GM12878 (cell line): ENCODE data around the gene ATP6V1G3. TPM values are rescaled to one million over a fixed set of nuclear protein-coding genes. Genes with fewer than 3 reads are reported as not detected.

Experiments used
- ATAC-seq: fragments of 200-7000 bp; cut with Tn5 transposase; 3 replicates; pipeline ENCODE4 v1.9.1; 2020; ENCODE audit warnings: mild to moderate bottlenecking, moderate library complexity
- BruUV-seq: library from RNA; stranded (reverse); fragments of 400-500 nt; replicated peaks from 2 replicates; lab custom pipeline; 2021; lab: Mats Ljungman, UMichigan
- CTCF ChIA-PET: fragments of 300-600 bp; sonication (Branson Sonifier 250); formaldehyde crosslinking; extraction: SDS; loops from one replicate; lab custom pipeline; 2021; ENCODE audit warnings: inconsistent platforms; lab: Yijun Ruan, JAX
- POLR2A ChIA-PET: fragments of 350-600 bp; formaldehyde crosslinking; extraction: SDS; loops from one replicate; lab custom pipeline; 2021; ENCODE audit warnings: inconsistent platforms; lab: Charles Lee
- RAD21 ChIA-PET: fragments of 300-600 bp; sonication (Branson Sonifier 250); formaldehyde crosslinking; loops from one replicate; lab custom pipeline; 2023; ENCODE audit warnings: antibody characterized with exemption; ENCODE audit not compliant: unreplicated experiment; lab: Charles Lee
- SMC1A ChIA-PET: fragments of 300-600 bp; sonication (Branson Sonifier 250); formaldehyde crosslinking; loops from one replicate; lab custom pipeline; 2023; ENCODE audit not compliant: unreplicated experiment, uncharacterized antibody; lab: Charles Lee
- DNase-seq: peaks from one replicate; pipeline ENCODE4 v3.0.0-alpha.2; 2011; ENCODE audit warnings: low read depth, low spot score
- FAIRE-seq: peaks from 3 replicates; lab custom pipeline; 2011; peaks lifted over from hg19 to GRCh38; lab: Jason Lieb, UNC
- H2AFZ ChIP-seq: 2 replicates; pipeline ENCODE4 v1.6.0; 2011; ENCODE audit warnings: low read depth, low read length, control low read depth; ENCODE audit not compliant: control insufficient read depth
- H3K27ac ChIP-seq: 2 replicates; pipeline ENCODE4 v1.5.1; 2011; ENCODE audit warnings: control low read depth; ENCODE audit not compliant: control insufficient read depth, insufficient read depth
- H3K27me3 ChIP-seq, 2 experiments: replicated peaks in 1 of 2; 2 replicates each; pipeline versions ENCODE4 v1.6.0 to v1.6.1; 2011; ENCODE audit warnings: low read length in 1 of 2; ENCODE audit not compliant: control insufficient read depth in 2 of 2, insufficient read depth in 2 of 2
- H3K36me3 ChIP-seq, 2 experiments: 2 replicates each; pipeline ENCODE4 v1.5.1; 2011; ENCODE audit warnings: low read length in 1 of 2; ENCODE audit not compliant: control insufficient read depth in 2 of 2, insufficient read depth in 2 of 2
- H3K4me1 ChIP-seq: 2 replicates; pipeline ENCODE4 v1.6.1; 2011; ENCODE audit warnings: mild to moderate bottlenecking, low read length, moderate library complexity, mixed read lengths; ENCODE audit not compliant: control insufficient read depth, insufficient read depth
- H3K4me2 ChIP-seq: 2 replicates; pipeline ENCODE4 v1.6.0; 2011; ENCODE audit warnings: control low read depth; ENCODE audit not compliant: control insufficient read depth, insufficient read depth
- H3K4me3 ChIP-seq: fragments of 200-600 bp; sonication (generic); 2 replicates; pipeline ENCODE4 v1.5.1; 2016
- H3K79me2 ChIP-seq: 2 replicates; pipeline ENCODE4 v1.6.0; 2011; ENCODE audit warnings: low read length; ENCODE audit not compliant: control insufficient read depth, insufficient read depth
- H3K9ac ChIP-seq: 2 replicates; pipeline ENCODE4 v1.8.0; 2011; ENCODE audit warnings: low read length, control low read depth, mixed read lengths; ENCODE audit not compliant: control insufficient read depth, insufficient read depth
- H3K9me3 ChIP-seq: replicated peaks from 3 replicates; pipeline ENCODE4 v1.5.1; 2011; ENCODE audit warnings: mild to moderate bottlenecking, low read length; ENCODE audit not compliant: control insufficient read depth, insufficient read depth
- H4K20me1 ChIP-seq: 2 replicates; pipeline ENCODE4 v1.6.0; 2011; ENCODE audit not compliant: control insufficient read depth, insufficient read depth
- BMI1 ChIP-seq: fragments of 450-650 bp; IDR thresholded peaks from 2 replicates; pipeline ENCODE4 v1.6.1; 2016; ENCODE audit warnings: mild to moderate bottlenecking, moderate library complexity, borderline replicate concordance
- HDAC2 ChIP-seq: fragments of 200-600 bp; sonication (generic); IDR thresholded peaks from 2 replicates; pipeline ENCODE4 v1.6.1; 2017
- SMC3 ChIP-seq: IDR thresholded peaks from 2 replicates; pipeline ENCODE4 v1.6.1; 2011; ENCODE audit warnings: low read length, improper control_type of control experiment, borderline replicate concordance
- TCF3 ChIP-seq: IDR thresholded peaks from 2 replicates; pipeline ENCODE4 v1.6.1; 2012; ENCODE audit warnings: low read depth, mild to moderate bottlenecking, low read length, borderline replicate concordance; ENCODE audit not compliant: insufficient read depth
- in situ Hi-C: fragments of 300-500 bp; cut with MboI; formaldehyde crosslinking; loops from 9 replicates; pipeline ENCODE4 v1.14.3; 2018; ENCODE audit warnings: mixed read lengths
- intact Hi-C: fragments of 100-400 bp; cut with micrococcal nuclease; formaldehyde crosslinking; loops from one replicate; pipeline ENCODE4 v1.14.2; 2022; ENCODE audit not compliant: unreplicated experiment
- polyA plus RNA-seq, 11 experiments: library from polyadenylated mRNA; depleted of rRNA in 4 of 11; unstranded in 6 of 11; stranded (reverse) in 5 of 11; fragments of >200 nt; fragmentation: Nextera tagmentation in 4 of 11; fragmentation: Illumina TruSeq in 1 of 11; extraction: Ambion mirVana in 4 of 11; extraction: Trizol in 1 of 11; gene quantifications; 1 replicate in 1 of 11; 2 replicates in 10 of 11; pipeline versions ENCODE4 v1.2.1 to v1.2.3, GENCODE V29; 2011 to 2016; ENCODE audit warnings: inconsistent platforms in 2 of 11, missing spikeins in 2 of 11, low read depth in 1 of 11
- total RNA-seq, 4 experiments: library from RNA; depleted of rRNA in 3 of 4; stranded (reverse); fragments of >200 nt in 3 of 4; fragmentation: Illumina TruSeq in 1 of 4; extraction: Trizol in 1 of 4; gene quantifications; 2 replicates each; pipeline versions ENCODE4 v1.2.1 to v1.2.3, GENCODE V29; 2013 to 2021
- TF ChIP-seq, protein P1 (sequence below): fragments of 150-350 bp; IDR thresholded peaks from 2 replicates; pipeline ENCODE4 v1.6.1; 2014; ENCODE audit warnings: mild to moderate bottlenecking, low read depth, low read length
- TF ChIP-seq, protein P2 (sequence below): IDR thresholded peaks from 2 replicates; pipeline ENCODE4 v1.6.1; 2011; ENCODE audit warnings: borderline replicate concordance, low read depth, mild to moderate bottlenecking, moderate library complexity, mixed read lengths, low read length; ENCODE audit not compliant: insufficient read depth; ENCODE audit errors: extremely low read length
- TF ChIP-seq, protein P3 (sequence below): IDR thresholded peaks from 2 replicates; pipeline ENCODE4 v1.6.1; 2011; ENCODE audit warnings: low read depth, low read length, improper control_type of control experiment, borderline replicate concordance
- TF ChIP-seq, protein P4 (sequence below): fragments of 450-650 bp; conservative IDR thresholded peaks from 2 replicates; pipeline ENCODE4 v1.6.1; 2017; ENCODE audit warnings: mild to moderate bottlenecking, moderate library complexity

Gene ATP6V1G3
- total and polyA plus RNA-seq, 10 of the 15 experiments (the other 5 are each of a cell fraction or from before 2014, with no cell fraction given), result 0.22 TPM; not detected in 9

DNA sequence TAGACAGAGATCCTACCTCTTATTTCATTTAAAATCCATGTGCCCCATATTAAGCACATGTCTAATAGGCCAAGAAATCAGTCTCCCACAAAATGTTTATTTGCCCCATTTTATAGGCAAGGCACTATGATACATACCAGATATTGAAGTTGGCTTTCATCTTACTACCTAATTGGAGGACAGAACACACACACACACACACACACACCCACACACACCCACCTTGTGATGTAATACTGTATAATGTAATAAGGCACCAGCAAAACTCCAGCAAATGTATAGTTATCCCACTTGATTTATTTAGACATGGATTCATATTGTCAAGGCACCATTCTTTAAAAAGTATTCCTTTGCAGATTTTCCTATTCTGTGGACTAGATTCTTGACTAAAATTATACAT lies 56.8 kb downstream of the ATP6V1G3 start:
- Histone ChIP-seq H3K79me2 (no peaks in the 10 kb centered on the region), H3K4me2 (no peak overlapping the region), H3K27me3 (no peaks in the 10 kb centered on the region), H3K4me1 (no peaks in the 10 kb centered on the region), H3K36me3 (no peaks in the 10 kb centered on the region), H2AFZ (no peak overlapping the region), H3K27ac (no peak overlapping the region), H3K9me3 (no peaks in the 10 kb centered on the region; the same call in 2 of the 3 replicates), H4K20me1 (no peaks in the 10 kb centered on the region), H3K4me3 (no peak overlapping the region), H3K9ac (no peak overlapping the region)
- DNase-seq, result no peak
- CTCF ChIA-PET, result interaction anchor here (2.1 kb wide), 1 partner anchor 16 kb away, joined by 6 read pairs; no protein-coding TSS in a partner anchor
- SMC1A ChIA-PET, result no interaction called here
- POLR2A ChIA-PET, result no interaction called here
- TF ChIP-seq SMC3 (no peak), TCF3 (no peak), BMI1 (no peak), HDAC2 (no peak)
- TF ChIP-seq, protein P1, sequence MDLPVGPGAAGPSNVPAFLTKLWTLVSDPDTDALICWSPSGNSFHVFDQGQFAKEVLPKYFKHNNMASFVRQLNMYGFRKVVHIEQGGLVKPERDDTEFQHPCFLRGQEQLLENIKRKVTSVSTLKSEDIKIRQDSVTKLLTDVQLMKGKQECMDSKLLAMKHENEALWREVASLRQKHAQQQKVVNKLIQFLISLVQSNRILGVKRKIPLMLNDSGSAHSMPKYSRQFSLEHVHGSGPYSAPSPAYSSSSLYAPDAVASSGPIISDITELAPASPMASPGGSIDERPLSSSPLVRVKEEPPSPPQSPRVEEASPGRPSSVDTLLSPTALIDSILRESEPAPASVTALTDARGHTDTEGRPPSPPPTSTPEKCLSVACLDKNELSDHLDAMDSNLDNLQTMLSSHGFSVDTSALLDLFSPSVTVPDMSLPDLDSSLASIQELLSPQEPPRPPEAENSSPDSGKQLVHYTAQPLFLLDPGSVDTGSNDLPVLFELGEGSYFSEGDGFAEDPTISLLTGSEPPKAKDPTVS, result no peak
- TF ChIP-seq, protein P2, sequence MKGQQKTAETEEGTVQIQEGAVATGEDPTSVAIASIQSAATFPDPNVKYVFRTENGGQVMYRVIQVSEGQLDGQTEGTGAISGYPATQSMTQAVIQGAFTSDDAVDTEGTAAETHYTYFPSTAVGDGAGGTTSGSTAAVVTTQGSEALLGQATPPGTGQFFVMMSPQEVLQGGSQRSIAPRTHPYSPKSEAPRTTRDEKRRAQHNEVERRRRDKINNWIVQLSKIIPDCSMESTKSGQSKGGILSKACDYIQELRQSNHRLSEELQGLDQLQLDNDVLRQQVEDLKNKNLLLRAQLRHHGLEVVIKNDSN, result no peak
- TF ChIP-seq, protein P3, sequence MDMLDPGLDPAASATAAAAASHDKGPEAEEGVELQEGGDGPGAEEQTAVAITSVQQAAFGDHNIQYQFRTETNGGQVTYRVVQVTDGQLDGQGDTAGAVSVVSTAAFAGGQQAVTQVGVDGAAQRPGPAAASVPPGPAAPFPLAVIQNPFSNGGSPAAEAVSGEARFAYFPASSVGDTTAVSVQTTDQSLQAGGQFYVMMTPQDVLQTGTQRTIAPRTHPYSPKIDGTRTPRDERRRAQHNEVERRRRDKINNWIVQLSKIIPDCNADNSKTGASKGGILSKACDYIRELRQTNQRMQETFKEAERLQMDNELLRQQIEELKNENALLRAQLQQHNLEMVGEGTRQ, result no peak
- TF ChIP-seq, protein P4, sequence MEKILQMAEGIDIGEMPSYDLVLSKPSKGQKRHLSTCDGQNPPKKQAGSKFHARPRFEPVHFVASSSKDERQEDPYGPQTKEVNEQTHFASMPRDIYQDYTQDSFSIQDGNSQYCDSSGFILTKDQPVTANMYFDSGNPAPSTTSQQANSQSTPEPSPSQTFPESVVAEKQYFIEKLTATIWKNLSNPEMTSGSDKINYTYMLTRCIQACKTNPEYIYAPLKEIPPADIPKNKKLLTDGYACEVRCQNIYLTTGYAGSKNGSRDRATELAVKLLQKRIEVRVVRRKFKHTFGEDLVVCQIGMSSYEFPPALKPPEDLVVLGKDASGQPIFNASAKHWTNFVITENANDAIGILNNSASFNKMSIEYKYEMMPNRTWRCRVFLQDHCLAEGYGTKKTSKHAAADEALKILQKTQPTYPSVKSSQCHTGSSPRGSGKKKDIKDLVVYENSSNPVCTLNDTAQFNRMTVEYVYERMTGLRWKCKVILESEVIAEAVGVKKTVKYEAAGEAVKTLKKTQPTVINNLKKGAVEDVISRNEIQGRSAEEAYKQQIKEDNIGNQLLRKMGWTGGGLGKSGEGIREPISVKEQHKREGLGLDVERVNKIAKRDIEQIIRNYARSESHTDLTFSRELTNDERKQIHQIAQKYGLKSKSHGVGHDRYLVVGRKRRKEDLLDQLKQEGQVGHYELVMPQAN, result no peak
- RAD21 ChIA-PET, result no interaction called here
- FAIRE-seq, result no peak
- BruUV-seq, result no TSS peak
- in situ Hi-C loops (no loop called here), intact Hi-C loops (no loop called here)
- no peak for ATAC-seq
